Osteocyte (in vitro differentiated cells): ENCODE results near the gene EPS8L1. TPM values are rescaled to one million over a fixed set of nuclear protein-coding genes. Genes with fewer than 3 reads are reported as not detected.

Experiments
- DNase-seq: peaks from one replicate; pipeline ENCODE4 v3.0.0; 2021; ENCODE audit warnings: mixed read lengths; ENCODE audit not compliant: unreplicated experiment; ENCODE audit errors: extremely low spot score
- H3K27ac Mint-ChIP-seq: one replicate; pipeline ENCODE4 v1.8.0; 2021; ENCODE audit warnings: mild to moderate bottlenecking, mixed read lengths; ENCODE audit not compliant: unreplicated experiment
- H3K27me3 Mint-ChIP-seq: one replicate; pipeline ENCODE4 v1.8.0; 2021; ENCODE audit warnings: mixed read lengths; ENCODE audit not compliant: unreplicated experiment
- H3K36me3 Mint-ChIP-seq: one replicate; pipeline ENCODE4 v1.8.0; 2021; ENCODE audit warnings: mixed read lengths; ENCODE audit not compliant: unreplicated experiment
- H3K4me1 Mint-ChIP-seq: one replicate; pipeline ENCODE4 v1.8.0; 2021; ENCODE audit warnings: mixed read lengths; ENCODE audit not compliant: unreplicated experiment
- H3K4me3 Mint-ChIP-seq: one replicate; pipeline ENCODE4 v1.8.0; 2021; ENCODE audit warnings: mild to moderate bottlenecking, moderate library complexity, mixed read lengths; ENCODE audit not compliant: unreplicated experiment
- H3K9me3 Mint-ChIP-seq: one replicate; pipeline ENCODE4 v1.8.0; 2021; ENCODE audit warnings: mixed read lengths; ENCODE audit not compliant: unreplicated experiment
- CTCF ChIP-seq: fragments of 200-600 bp; sonication (generic); IDR thresholded peaks from 2 replicates; pipeline ENCODE4 v1.5.0; 2021; ENCODE audit warnings: antibody characterized with exemption, mild to moderate bottlenecking, moderate library complexity
- total RNA-seq: library from RNA; stranded (reverse); gene quantifications from 2 replicates; pipeline ENCODE4 v1.2.1, GENCODE V29; 2021

EPS8L1 gene
- total RNA-seq, 1 donor from 2014 or later, result 4.5 TPM

- no peak for DNase-seq
- TF ChIP-seq CTCF, result no peak
- H3K9me3 Mint-ChIP-seq, result no peaks in the 10 kb centered on the region
- no peak overlapping the region for H3K4me3 Mint-ChIP-seq
- peaks cover 40% of the 10 kb centered on the region for H3K4me1 Mint-ChIP-seq
- peak overlapping the region; percentile 69 for H3K27ac Mint-ChIP-seq
- H3K36me3 Mint-ChIP-seq, result peaks cover 19% of the 10 kb centered on the region
- no peaks in the 10 kb centered on the region for H3K27me3 Mint-ChIP-seq
These were observed 35.7 kb downstream of the EPS8L1 start for GRCh38 chr19:55111238-55111831.

- no peak for TF ChIP-seq CTCF
- DNase-seq, result no peak
- no peaks in the 10 kb centered on the region for H3K27me3 Mint-ChIP-seq
- H3K36me3 Mint-ChIP-seq, result peaks cover 14% of the 10 kb centered on the region
- peaks cover 40% of the 10 kb centered on the region for H3K4me1 Mint-ChIP-seq
- H3K4me3 Mint-ChIP-seq, result no peak overlapping the region
- no peaks in the 10 kb centered on the region for H3K9me3 Mint-ChIP-seq
- H3K27ac Mint-ChIP-seq, result peak overlapping the region; percentile 95
These were observed 36.6 kb downstream of the EPS8L1 start for GRCh38 chr19:55112246-55112776.

GRCh38 chr19:55112777-55113569 lies 37.3 kb downstream of the EPS8L1 start:
- TF ChIP-seq CTCF, result no peak
- Mint-ChIP-seq H3K4me1 (peaks cover 43% of the 10 kb centered on the region), H3K27ac (peak overlapping the region; percentile 95), H3K4me3 (peak overlapping the region; percentile 51), H3K27me3 (no peaks in the 10 kb centered on the region), H3K36me3 (peaks cover 14% of the 10 kb centered on the region), H3K9me3 (no peaks in the 10 kb centered on the region)
- no peak for DNase-seq

- TF ChIP-seq CTCF, result no peak
- H3K4me1 Mint-ChIP-seq, result peaks cover 48% of the 10 kb centered on the region
- H3K36me3 Mint-ChIP-seq, result peaks cover 14% of the 10 kb centered on the region
- peak overlapping the region; percentile 51 for H3K4me3 Mint-ChIP-seq
- H3K9me3 Mint-ChIP-seq, result no peaks in the 10 kb centered on the region
- H3K27me3 Mint-ChIP-seq, result no peaks in the 10 kb centered on the region
- peak; percentile 96 for DNase-seq
- peak overlapping the region; percentile 95 for H3K27ac Mint-ChIP-seq
These were observed 37.9 kb downstream of the EPS8L1 start for GRCh38 chr19:55113570-55114039.

GRCh38 chr19:55114566-55115145 lies 39.0 kb downstream of the EPS8L1 start:
- no peak for DNase-seq

More at GRCh38 chr19:55114566-55115145, 39.0 kb downstream of the EPS8L1 start:
- peak overlapping the region; percentile 94 for H3K4me3 Mint-ChIP-seq
- no peaks in the 10 kb centered on the region for H3K9me3 Mint-ChIP-seq
- peaks cover 1% of the 10 kb centered on the region for H3K27me3 Mint-ChIP-seq
- peaks cover 46% of the 10 kb centered on the region for H3K4me1 Mint-ChIP-seq
- peaks cover 7% of the 10 kb centered on the region for H3K36me3 Mint-ChIP-seq
- TF ChIP-seq CTCF, result no peak
- peak overlapping the region; percentile 95 for H3K27ac Mint-ChIP-seq
